CD14-positive monocyte (primary cell): Measurements from ENCODE around the gene SLC46A3. TPM values are rescaled to one million over a fixed set of nuclear protein-coding genes. Genes with fewer than 3 reads are reported as not detected.
"Not testable (repeated sequence)": the region's sequence is repeated elsewhere in the genome, so short reads cannot be mapped to it uniquely, and the experiment has no call there.

Source experiments
- DNase-seq, 3 donors: peaks; one replicate each; pipeline ENCODE4 v3.0.0-alpha.2; 2011 to 2022
- H2AFZ ChIP-seq: 2 replicates; pipeline ENCODE4 v1.6.0; 2012; ENCODE audit warnings: mild to moderate bottlenecking, low read depth, low read length, inconsistent platforms; ENCODE audit not compliant: insufficient read depth, poor library complexity, severe bottlenecking
- H3K27ac ChIP-seq, 2 donors: 1 replicate in 1 of 2; 2 replicates in 1 of 2; pipeline ENCODE4 v1.5.1; 2012 to 2013; ENCODE audit warnings: low read length in 2 of 2, control low read depth in 1 of 2, inconsistent platforms in 1 of 2, low read depth in 1 of 2, mild to moderate bottlenecking in 1 of 2
- H3K27me3 ChIP-seq, 2 donors: one replicate each; pipeline versions ENCODE4 v1.6.0 to v1.6.1; 2011 to 2013; ENCODE audit warnings: low read length in 2 of 2; ENCODE audit not compliant: control insufficient read depth in 2 of 2, insufficient read depth in 2 of 2
- H3K36me3 ChIP-seq, 2 donors: replicated peaks in 1 of 2; 1 replicate in 1 of 2; 2 replicates in 1 of 2; pipeline versions ENCODE4 v1.5.1 to v1.6.1; 2012 to 2013; ENCODE audit warnings: low read length in 2 of 2, control low read depth in 1 of 2, inconsistent platforms in 1 of 2, mild to moderate bottlenecking in 1 of 2; ENCODE audit not compliant: insufficient read depth in 2 of 2, control insufficient read depth in 1 of 2
- H3K4me1 ChIP-seq, 2 donors: 1 replicate in 1 of 2; 2 replicates in 1 of 2; pipeline versions ENCODE4 v1.5.1 to v1.6.1; 2012 to 2013; ENCODE audit warnings: low read length in 2 of 2, control low read depth in 1 of 2, inconsistent platforms in 1 of 2, mild to moderate bottlenecking in 1 of 2, moderate library complexity in 1 of 2; ENCODE audit not compliant: insufficient read depth in 2 of 2, control insufficient read depth in 1 of 2
- H3K4me2 ChIP-seq: replicated peaks from 2 replicates; pipeline ENCODE3; 2012; ENCODE audit warnings: low read length, moderate library complexity, mild to moderate bottlenecking; ENCODE audit not compliant: poor library complexity, severe bottlenecking; ENCODE audit errors: extremely low read depth
- H3K4me3 ChIP-seq, 3 experiments: fragments of 200-600 bp in 1 of 3; sonication (generic) in 1 of 3; replicated peaks in 1 of 3; 1 replicate in 2 of 3; 2 replicates in 1 of 3; pipeline ENCODE4 v1.5.1; 2011 to 2013; ENCODE audit warnings: low read length in 3 of 3, mild to moderate bottlenecking in 3 of 3, control low read depth in 2 of 3, low read depth in 2 of 3, inconsistent platforms in 1 of 3, moderate library complexity in 1 of 3
- H3K79me2 ChIP-seq: 2 replicates; pipeline ENCODE4 v1.6.0; 2012; ENCODE audit warnings: mild to moderate bottlenecking, control low read depth, inconsistent platforms, low read length, moderate library complexity; ENCODE audit not compliant: insufficient read depth
- H3K9ac ChIP-seq: 2 replicates; pipeline ENCODE4 v1.6.0; 2017; ENCODE audit warnings: low read length, mild to moderate bottlenecking; ENCODE audit not compliant: insufficient read depth, poor library complexity, severe bottlenecking
- H3K9me3 ChIP-seq, 2 donors: replicated peaks in 1 of 2; 1 replicate in 1 of 2; 2 replicates in 1 of 2; pipeline versions ENCODE4 v1.5.1 to v1.6.1; 2012 to 2013; ENCODE audit warnings: low read length in 2 of 2, control low read depth in 1 of 2; ENCODE audit not compliant: control insufficient read depth in 1 of 2, insufficient read depth in 1 of 2
- H4K20me1 ChIP-seq: 2 replicates; pipeline ENCODE4 v1.6.0; 2012; ENCODE audit warnings: mild to moderate bottlenecking, low read length, control low read depth, moderate library complexity; ENCODE audit not compliant: insufficient read depth
- H3K27ac Mint-ChIP-seq, 7 donors: one replicate each; pipeline ENCODE4 v1.8.0; 2020; ENCODE audit warnings: mild to moderate bottlenecking in 7 of 7, mixed read lengths in 7 of 7, moderate library complexity in 6 of 7, inconsistent platforms in 2 of 7
- H3K27me3 Mint-ChIP-seq, 3 donors: one replicate each; pipeline ENCODE4 v1.8.0; 2021 to 2022; ENCODE audit warnings: low read depth in 3 of 3, mild to moderate bottlenecking in 3 of 3, mixed read lengths in 3 of 3, moderate library complexity in 3 of 3, inconsistent platforms in 1 of 3
- H3K36me3 Mint-ChIP-seq, 2 donors: one replicate each; pipeline ENCODE4 v1.8.0; 2020; ENCODE audit warnings: mixed read lengths in 2 of 2, inconsistent platforms in 1 of 2, mild to moderate bottlenecking in 1 of 2
- H3K4me1 Mint-ChIP-seq: one replicate; pipeline ENCODE4 v1.8.0; 2020; ENCODE audit warnings: mild to moderate bottlenecking, mixed read lengths
- H3K4me3 Mint-ChIP-seq, 2 donors: one replicate each; pipeline ENCODE4 v1.8.0; 2020; ENCODE audit warnings: mild to moderate bottlenecking in 2 of 2, mixed read lengths in 2 of 2, moderate library complexity in 1 of 2
- H3K9me3 Mint-ChIP-seq, 7 donors: one replicate each; pipeline ENCODE4 v1.8.0; 2020 to 2022; ENCODE audit warnings: mixed read lengths in 7 of 7, mild to moderate bottlenecking in 6 of 7, moderate library complexity in 6 of 7, inconsistent platforms in 2 of 7
- CTCF ChIP-seq: fragments of 200-600 bp; IDR thresholded peaks from one replicate; pipeline ENCODE4 v1.8.0; 2022; ENCODE audit warnings: antibody characterized with exemption, mild to moderate bottlenecking
- WGBS: methylation state at CpG from one replicate; pipeline ENCODE4 v1.1.5; 2013; ENCODE audit warnings: missing lambda C conversion rate; ENCODE audit not compliant: insufficient coverage; 5-methylcytosine and 5-hydroxymethylcytosine counted together
- intact Hi-C, 2 donors: fragments of 100-400 bp; cut with micrococcal nuclease; formaldehyde crosslinking; loops; one replicate each; pipeline versions ENCODE4 v1.15.0 to v1.15.1; 2023
- polyA plus RNA-seq, 3 donors: library from polyadenylated mRNA; depleted of rRNA in 1 of 3; unstranded in 2 of 3; stranded (reverse) in 1 of 3; fragments of 300-500 nt in 2 of 3; fragments of >200 nt in 1 of 3; fragmentation: Illumina TruSeq in 2 of 3; gene quantifications; 1 replicate in 2 of 3; 2 replicates in 1 of 3; pipeline ENCODE4 v1.2.3, GENCODE V29; 2012 to 2021

Gene SLC46A3
- polyA plus RNA-seq, 3 donors, result 8.2 to 21.1 (median 13.8) TPM

DNA sequence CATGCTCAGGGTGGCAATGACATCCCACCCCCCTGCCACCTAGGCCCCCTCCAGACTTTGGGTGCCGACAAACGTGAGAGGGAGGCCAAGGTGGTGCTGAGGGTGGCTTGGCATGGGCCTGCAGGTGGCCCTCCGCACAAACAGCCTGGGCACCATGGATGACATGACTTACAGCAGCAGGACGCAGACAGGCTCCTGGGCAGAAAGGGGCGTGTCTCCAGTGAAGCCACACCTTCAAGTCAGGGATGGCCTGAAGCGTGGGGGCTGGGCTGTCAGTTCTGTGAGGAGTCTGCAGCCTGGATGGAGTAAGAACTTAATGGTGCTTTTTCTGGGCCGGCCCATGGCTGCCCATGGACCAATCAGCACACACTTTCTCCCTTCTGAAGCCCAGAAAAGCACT, 34.5 kb downstream of the SLC46A3 start:
- H3K4me1 ChIP-seq, result no peaks in the 10 kb centered on the region
- no peak for DNase-seq
- TF ChIP-seq CTCF, result no peak
- no peaks in the 10 kb centered on the region for H3K9me3 ChIP-seq
- intact Hi-C loops, result no loop called here
- WGBS, result 92% methylated on average over 4 of the region's 7 CpGs
- H4K20me1 ChIP-seq, result no peaks in the 10 kb centered on the region
- peaks cover 7 to 16% of the 10 kb centered on the region in 2 donors for H3K36me3 ChIP-seq
- H3K79me2 ChIP-seq, result no peaks in the 10 kb centered on the region
- H3K27me3 ChIP-seq, result no peaks in the 10 kb centered on the region
- H3K4me3 ChIP-seq, result no peak overlapping the region
- H3K27ac ChIP-seq, result no peak overlapping the region
- no peak overlapping the region for H3K4me2 ChIP-seq
- H3K36me3 Mint-ChIP-seq, result peaks cover 11 to 18% of the 10 kb centered on the region in 2 donors
- peaks cover 0 to 6% (median 1%) of the 10 kb centered on the region in 3 donors for H3K27me3 Mint-ChIP-seq
- peaks cover 7% of the 10 kb centered on the region for H3K4me1 Mint-ChIP-seq
- H3K9ac ChIP-seq, result no peak overlapping the region
- no peak overlapping the region for H3K27ac Mint-ChIP-seq
- peaks cover 10 to 21% (median 17%) of the 10 kb centered on the region in 7 donors for H3K9me3 Mint-ChIP-seq
- no peak overlapping the region for H2AFZ ChIP-seq
- H3K4me3 Mint-ChIP-seq, result no peak overlapping the region

DNA sequence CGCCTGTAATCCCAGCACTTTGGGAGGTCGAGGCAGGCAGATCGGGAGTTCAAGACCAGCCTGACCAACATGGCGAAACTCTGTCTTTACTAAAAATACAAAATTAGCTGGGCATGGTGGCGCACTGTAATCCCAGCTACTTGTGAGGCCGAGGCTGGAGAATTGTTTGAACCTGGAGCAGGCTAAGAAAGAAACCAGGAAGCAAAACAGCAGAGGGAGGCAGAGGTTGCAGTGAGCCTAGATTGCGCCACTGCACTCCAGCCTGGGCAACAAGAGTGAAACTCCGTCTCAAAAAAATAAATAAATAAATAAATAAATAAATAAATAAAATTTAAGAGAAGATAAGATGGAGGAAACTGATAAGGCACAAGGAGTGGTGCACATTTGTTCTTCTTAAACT, 35.6 kb downstream of the SLC46A3 start:
- H3K27me3 ChIP-seq, H3K4me3 ChIP-seq, intact Hi-C loops, H3K27me3 Mint-ChIP-seq, H3K9me3 ChIP-seq, DNase-seq, H3K27ac ChIP-seq, H2AFZ ChIP-seq, H3K4me3 Mint-ChIP-seq, H3K79me2 ChIP-seq, H3K9ac ChIP-seq, H3K4me1 Mint-ChIP-seq, H3K27ac Mint-ChIP-seq, H4K20me1 ChIP-seq, H3K4me1 ChIP-seq, H3K4me2 ChIP-seq: not testable (repeated sequence)
- Mint-ChIP-seq H3K9me3 (peaks cover 10 to 21% (median 15%) of the 10 kb centered on the region in 7 donors), H3K36me3 (peaks cover 16 to 24% of the 10 kb centered on the region in 2 donors)
- WGBS, result 76% methylated on average over 3 of the region's 8 CpGs
- peaks cover 15 to 26% of the 10 kb centered on the region in 2 donors for H3K36me3 ChIP-seq
